OCI-M2 (cell line): ENCODE results near the gene ADH1C.

Source experiments
- DNase-seq: peaks from one replicate; lab custom pipeline; 2025; ENCODE audit not compliant: unreplicated experiment; lab: John Stamatoyannopoulos, UW

The ADH1C gene

DNA sequence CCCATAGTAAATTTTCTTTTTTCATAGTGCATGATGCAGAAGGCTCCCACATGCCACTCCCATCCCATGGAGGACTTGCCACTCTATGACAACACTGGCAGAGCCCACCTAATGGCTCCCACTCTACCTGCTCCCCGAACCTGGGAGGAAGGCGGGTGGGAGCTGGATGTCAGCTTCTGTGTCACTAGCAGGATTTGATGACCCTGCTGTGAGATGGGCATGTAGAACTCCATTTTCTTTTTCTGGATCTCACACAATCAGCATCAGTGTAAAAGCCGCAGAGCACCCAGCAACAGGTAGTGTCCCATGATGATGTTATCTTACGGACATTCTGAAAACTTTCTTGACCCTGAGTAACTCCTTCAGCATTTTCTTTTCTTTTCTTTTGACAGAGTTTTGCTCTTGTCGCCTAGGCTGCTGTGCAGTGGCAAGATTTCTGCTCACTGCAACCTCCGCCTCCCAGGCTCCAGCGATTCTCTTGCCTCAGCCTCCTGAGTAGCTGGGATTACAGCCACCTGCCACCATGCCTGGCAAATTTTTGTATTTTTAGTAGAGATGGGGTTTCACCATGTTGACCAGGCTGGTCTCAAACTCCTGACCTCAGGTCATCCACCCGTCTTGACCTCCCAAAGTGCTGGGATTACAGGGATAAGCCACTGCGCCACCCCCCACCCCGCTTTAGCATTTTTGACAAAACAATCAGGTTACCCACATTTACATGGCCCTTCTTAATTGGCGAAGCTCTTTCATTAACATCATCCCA, 46.7 kb downstream of the ADH1C start:
- DNase-seq = no peak

DNA sequence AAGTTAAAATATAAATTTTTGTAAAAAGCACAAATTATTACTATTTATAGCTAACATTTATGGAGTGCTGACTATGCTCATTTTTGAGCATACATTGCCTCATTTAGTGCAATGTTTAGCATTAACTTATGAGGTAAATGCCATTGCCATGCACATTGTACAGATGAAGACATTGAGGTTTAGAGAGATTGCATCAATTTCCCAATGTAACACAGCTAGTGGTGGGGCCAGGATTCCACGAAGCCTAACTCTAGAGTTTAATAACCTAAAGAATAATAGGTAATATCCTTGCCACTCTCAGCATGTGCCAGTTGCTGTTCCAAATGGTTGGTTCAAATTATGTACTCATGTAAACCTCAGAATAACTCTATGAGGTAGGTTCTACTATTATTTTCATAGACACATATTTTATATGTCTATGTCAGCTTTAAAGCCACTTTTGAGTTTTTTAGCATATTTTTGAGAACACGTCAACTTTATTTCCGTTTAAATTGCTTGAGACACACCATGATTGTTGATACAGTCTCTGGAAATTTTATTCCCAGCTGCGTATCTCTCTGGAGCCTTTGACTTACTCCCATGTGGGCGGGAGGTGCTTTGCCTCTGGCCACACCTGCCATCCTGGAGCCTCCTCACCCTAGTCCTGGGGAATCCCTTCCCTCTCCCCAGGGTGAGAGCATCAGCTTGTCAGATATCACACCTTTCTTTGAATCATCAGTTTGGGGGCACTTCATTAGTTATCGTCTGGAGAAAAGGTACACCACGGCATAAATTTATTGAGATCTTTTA, 51.0 kb downstream of the ADH1C start:
- no peak for DNase-seq

- DNase-seq = no peak
Measured at GRCh38 chr4:99300934-99301333, 51.6 kb downstream of the ADH1C start.

- DNase-seq = no peak
Measured at GRCh38 chr4:99293357-99293756, 59.2 kb downstream of the ADH1C start.

DNA sequence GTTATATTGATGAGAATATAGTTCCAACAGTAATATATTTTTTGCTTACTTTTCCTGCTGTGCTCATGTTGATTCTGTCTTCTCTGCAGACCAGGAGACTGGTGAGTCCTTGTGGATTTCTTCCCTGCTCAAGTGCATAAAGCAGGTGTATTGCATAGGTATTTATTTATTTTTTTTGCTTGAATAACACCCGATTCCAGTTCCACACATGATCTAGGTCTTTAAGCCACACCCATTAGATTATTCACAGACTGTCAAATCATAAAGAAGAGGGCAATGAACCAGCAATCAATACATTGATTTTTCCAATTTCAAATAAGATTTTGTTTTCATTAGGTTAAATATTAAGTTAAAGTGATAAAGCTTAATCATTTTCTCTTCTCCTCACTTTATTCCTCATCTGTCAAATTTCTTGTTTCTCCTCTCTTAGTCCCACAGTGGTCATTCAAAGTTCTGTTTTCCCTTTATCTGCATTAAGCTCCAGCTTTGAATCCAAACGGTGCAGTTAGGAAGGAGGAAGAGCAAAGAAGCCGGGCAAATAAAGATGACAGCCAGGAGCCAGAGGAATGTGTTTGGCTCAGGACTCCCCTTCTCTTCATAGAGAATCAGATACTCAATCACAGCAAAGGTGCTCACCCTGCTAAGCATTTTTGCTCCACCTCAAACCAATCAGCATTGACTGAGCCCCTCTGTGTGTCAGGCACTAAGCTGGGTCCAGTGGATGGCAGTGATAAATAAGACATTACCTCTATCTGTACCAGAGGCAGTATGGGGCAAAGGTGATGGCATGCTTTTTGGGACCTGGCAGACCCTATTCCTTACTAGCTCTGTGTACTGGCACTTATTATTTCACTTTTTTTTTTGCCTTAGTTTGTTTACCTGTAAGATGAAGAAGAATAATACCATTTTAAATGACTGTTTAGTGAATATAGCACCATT, 61.4 kb downstream of the ADH1C start, which contains the start of gene ADH1A:
Gene ADH1A, minus strand, starts transcription at position 138 of the 939 bp plus-strand sequence. Its CDS starts 71 bp downstream, at position 67.
- no peak for DNase-seq
